Measurements from ENCODE around the gene ENAM. TPM values are rescaled to one million over a fixed set of nuclear protein-coding genes. Genes with fewer than 3 reads are reported as not detected.

Gene ENAM
- total and polyA plus RNA-seq, 2 of the 8 experiments (the other 6 are each of a cell fraction or from before 2014, with no cell fraction given) = not detected

GRCh38 chr4:70670332-70671014 is 41.9 kb downstream of the ENAM start:
- Histone ChIP-seq H3K56ac (replicated peaks; ENCODE audit: insufficient read length, low read depth, low read length) (no peak overlapping the region), H2BK120ac (replicated peaks; ENCODE audit: low read depth, low read length) (no peak overlapping the region), H3K4me3 (ENCODE audit: extremely low read depth in 1 of 4, insufficient read depth in 2 of 4, low read depth in 3 of 4, low read length in 4 of 4) (no peak overlapping the region), H2BK20ac (ENCODE audit: low read length) (no peak overlapping the region), H3K79me2 (ENCODE audit: control insufficient read depth in 1 of 2, insufficient read depth in 2 of 2, low read length in 2 of 2) (no peaks in the 10 kb centered on the region), H3K9me3 (ENCODE audit: insufficient read depth in 2 of 2, low read depth in 1 of 2, low read length in 1 of 2) (no peaks in the 10 kb centered on the region), H2AK5ac (ENCODE audit: low read depth, low read length) (no peak overlapping the region), H3K4me2 (ENCODE audit: insufficient read depth in 1 of 2, low read depth in 2 of 2, low read length in 2 of 2) (no peak overlapping the region), H4K8ac (ENCODE audit: extremely low read depth, insufficient read depth, low read length) (no peak overlapping the region), H4K91ac (replicated peaks; ENCODE audit: insufficient read length, low read length) (no peak overlapping the region), H3K27me3 (replicated peaks in 1 of 4; ENCODE audit: control insufficient read depth in 3 of 4, extremely low read depth in 1 of 4, insufficient read depth in 3 of 4, low read length in 3 of 4) (no peaks in the 10 kb centered on the region), H3K4ac (replicated peaks; ENCODE audit: insufficient read length, low read depth, low read length) (no peak overlapping the region), H2AFZ (ENCODE audit: low read length) (no peak overlapping the region), H3K27ac (ENCODE audit: low read depth, low read length) (no peak overlapping the region), H3K23me2 (ENCODE audit: low read depth, low read length) (no peaks in the 10 kb centered on the region; the same call in 1 of the 2 replicates), H3K9ac (replicated peaks in 1 of 4; ENCODE audit: extremely low read depth in 1 of 4, low read depth in 3 of 4, low read length in 3 of 4) (no peak overlapping the region), H3K14ac (ENCODE audit: insufficient read length) (no peak overlapping the region), H3K36me3 (ENCODE audit: control insufficient read depth in 2 of 4, insufficient read depth in 4 of 4, low read length in 3 of 4) (no peaks in the 10 kb centered on the region), H2BK5ac (ENCODE audit: low read depth, low read length) (no peak overlapping the region), H3K23ac (ENCODE audit: insufficient read length) (no peak overlapping the region), H2BK15ac (ENCODE audit: low read length) (no peak overlapping the region), H2BK12ac (ENCODE audit: low read depth, low read length) (no peak overlapping the region), H3K18ac (ENCODE audit: extremely low read depth, low read length) (no peak overlapping the region), H4K5ac (ENCODE audit: insufficient read length, low read depth, low read length) (no peak overlapping the region), H3K79me1 (ENCODE audit: low read depth, low read length) (no peaks in the 10 kb centered on the region), H3K4me1 (replicated peaks in 1 of 4; ENCODE audit: control insufficient read depth in 3 of 4, insufficient read depth in 4 of 4, low read length in 3 of 4) (no peaks in the 10 kb centered on the region), H4K20me1 (replicated peaks in 1 of 2; ENCODE audit: control insufficient read depth in 1 of 2, insufficient read depth in 2 of 2, low read length in 2 of 2) (no peaks in the 10 kb centered on the region)
- ChIA-PET POLR2A (ENCODE audit: partially characterized antibody) (interaction anchor here (0.8 kb wide), 1 partner anchor 17 kb away, joined by 3 read pairs; no protein-coding TSS in a partner anchor), CTCF (ENCODE audit: partially characterized antibody) (interaction anchor here (0.6 to 1.0 kb wide), 2 partner anchors 440 to 668 kb away, joined by 3 read pairs; no protein-coding TSS in a partner anchor)
- WGBS, 2 experiments (ENCODE audit: extremely low coverage in 1 of 2, insufficient coverage in 1 of 2, insufficient read length in 1 of 2, insufficient replicate concordance in 2 of 2, low coverage in 1 of 2, low lambda C conversion rate in 2 of 2, missing lambda C conversion rate in 1 of 2) = 86% methylated on average over 5 of the region's 5 CpGs; no CpG with 5 or more reads in 1 of the 2 experiments
- FAIRE-seq (no peak), DNase-seq (ENCODE audit: low read depth in 1 of 2, low spot score in 2 of 2) (no peak)
- no peak for TF ChIP-seq SRF (IDR thresholded peaks at IDR 0.05; ENCODE audit: low read depth, low read length)
- TF ChIP-seq CEBPB (IDR thresholded peaks at IDR 0.05; ENCODE audit: low read depth, low read length) = no peak
- TF ChIP-seq SIRT6 (IDR thresholded peaks at IDR 0.05; ENCODE audit: low read length) = no peak
- TF ChIP-seq EP300 (IDR thresholded peaks at IDR 0.05; ENCODE audit: borderline replicate concordance in 1 of 2, low read depth in 2 of 2, low read length in 2 of 2) = no peak
- TF ChIP-seq MAFK (IDR thresholded peaks at IDR 0.05; ENCODE audit: low read depth, low read length) = no peak
- TF ChIP-seq POLR2AphosphoS5 (IDR thresholded peaks at IDR 0.05; ENCODE audit: low read depth, low read length) = no peak
- no peak for TF ChIP-seq SP4 (IDR thresholded peaks at IDR 0.05; ENCODE audit: low read length)
- no peak for TF ChIP-seq JUN (IDR thresholded peaks at IDR 0.05; ENCODE audit: low read depth, low read length)
- no peak for TF ChIP-seq RFX5 (IDR thresholded peaks at IDR 0.05; ENCODE audit: borderline replicate concordance, low read depth, low read length)
- no peak for TF ChIP-seq ATF2 (IDR thresholded peaks at IDR 0.05; ENCODE audit: low read length)
- TF ChIP-seq RBBP5 (IDR thresholded peaks at IDR 0.05; ENCODE audit: borderline replicate concordance, low read depth, low read length) = no peak
- TF ChIP-seq SIN3A (conservative IDR thresholded peaks at IDR 0.05 in 1 of 2, IDR thresholded peaks at IDR 0.05 in 1 of 2; ENCODE audit: low read depth in 1 of 2, low read length in 2 of 2) = no peak

Measured in H1 (cell line).